Skin of body (tissue), 2 donors: ENCODE measurements around the gene RIPPLY2. TPM values are rescaled to one million over a fixed set of nuclear protein-coding genes. Genes with fewer than 3 reads are reported as not detected.
A peak's percentile ranks its signal among the peaks of the same experiment; 100 is the strongest.
"Not testable (repeated sequence)": the region's sequence is repeated elsewhere in the genome, so short reads cannot be mapped to it uniquely, and the experiment has no call there.

Experiments
- DNase-seq: peaks from one replicate; lab custom pipeline; 2025; lab: John Stamatoyannopoulos, UW
- total RNA-seq: library from RNA; depleted of rRNA; stranded (reverse); fragments of >200 nt; gene quantifications from one replicate; pipeline ENCODE4 v1.2.3, GENCODE V29; 2014

RIPPLY2 gene
- not detected for total RNA-seq

DNA sequence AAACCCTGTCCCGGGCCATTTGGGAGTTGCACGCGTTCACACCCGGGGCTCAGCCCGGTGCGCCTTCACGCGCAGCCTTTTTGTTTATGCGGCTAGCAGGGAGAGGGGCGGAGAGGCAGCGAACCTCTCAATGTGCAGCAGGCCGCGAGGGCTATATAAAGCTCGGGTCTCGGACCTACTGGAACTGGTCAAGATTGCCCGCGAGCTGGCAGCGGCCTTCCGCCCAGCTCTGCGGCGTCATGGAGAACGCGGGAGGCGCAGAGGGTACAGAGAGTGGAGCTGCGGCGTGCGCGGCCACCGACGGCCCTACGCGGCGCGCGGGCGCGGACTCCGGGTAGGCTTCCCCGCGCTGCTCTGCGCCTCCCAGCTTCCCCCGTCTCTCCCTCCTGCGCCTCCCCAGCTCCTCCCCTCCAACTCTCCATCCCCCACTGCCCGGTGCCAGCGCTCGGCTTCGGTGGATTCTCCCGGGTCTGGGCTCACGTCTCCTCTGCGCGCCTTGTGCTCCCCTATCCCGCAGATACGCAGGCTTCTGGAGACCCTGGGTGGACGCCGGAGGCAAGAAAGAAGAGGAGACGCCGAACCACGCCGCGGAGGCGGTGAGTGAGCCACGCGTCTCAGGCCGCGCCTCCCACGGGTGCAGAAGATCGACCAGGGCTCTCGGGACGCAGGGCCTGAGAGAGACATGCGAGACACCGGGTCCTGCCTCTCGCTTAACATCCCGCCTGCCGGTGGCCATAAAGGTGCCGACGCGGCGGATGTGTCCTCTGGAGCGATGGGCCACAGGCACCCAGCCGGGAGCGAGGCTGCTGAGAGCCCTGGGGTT is at the start of gene RIPPLY2:
Gene RIPPLY2, plus strand, starts transcription at position 183 of the 823 bp plus-strand sequence. Its CDS starts 57 bp downstream, at position 240.
- DNase-seq, result no peak

DNA sequence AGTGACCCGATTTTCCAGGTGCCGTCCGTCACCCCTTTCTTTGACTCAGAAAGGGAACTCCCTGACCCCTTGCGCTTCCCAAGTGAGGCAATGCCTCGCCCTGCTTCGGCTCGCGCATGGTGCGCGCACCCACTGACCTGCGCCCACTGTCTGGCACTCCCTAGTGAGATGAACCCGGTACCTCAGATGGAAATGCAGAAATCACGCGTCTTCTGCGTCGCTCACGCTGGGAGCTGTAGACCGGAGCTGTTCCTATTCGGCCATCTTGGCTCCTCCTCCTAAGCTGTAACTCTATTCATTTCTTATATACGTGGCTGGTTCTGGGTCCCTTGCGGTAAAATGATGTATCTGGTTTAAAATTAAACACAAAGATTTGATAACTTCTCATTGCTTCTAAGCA is 49.7 kb upstream of the RIPPLY2 start:
- DNase-seq, result not testable (repeated sequence)

DNA sequence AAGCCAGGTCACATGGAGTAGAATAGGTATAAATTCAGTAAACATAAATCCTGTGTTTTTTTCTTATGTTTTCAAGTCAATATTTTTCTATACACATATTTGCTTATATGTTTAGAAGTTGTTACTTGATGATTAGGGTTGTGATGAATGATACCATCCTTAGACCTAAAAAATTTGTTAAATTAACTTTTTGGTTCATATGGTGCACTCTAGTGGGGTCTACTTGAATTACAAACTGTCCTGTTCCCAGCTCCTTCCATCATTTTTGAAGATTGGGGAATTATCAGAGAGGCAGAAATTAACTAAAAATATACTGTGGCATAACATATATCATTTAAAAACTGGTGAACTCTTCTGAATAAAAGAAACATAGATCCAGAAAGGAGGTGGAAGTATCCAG is 48.3 kb upstream of the RIPPLY2 start:
- no peak for DNase-seq

DNA sequence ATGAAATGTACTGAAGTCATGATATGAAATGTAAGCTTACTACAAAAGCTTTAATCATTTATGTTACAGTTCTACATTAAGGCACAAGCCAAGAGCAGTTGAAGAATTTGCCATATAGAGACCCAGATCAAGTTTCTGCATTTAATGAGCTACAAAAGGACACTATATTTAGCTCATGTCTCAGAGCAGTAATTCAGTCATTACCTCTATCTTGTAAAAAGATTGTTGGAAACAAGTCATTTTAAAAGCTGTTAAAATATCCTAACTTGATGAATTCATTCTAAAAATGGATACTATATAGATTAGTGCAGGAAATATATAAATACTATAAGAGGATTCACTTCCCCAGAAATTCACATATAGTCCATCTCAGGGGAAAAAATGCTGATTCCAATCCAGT is 45.2 kb upstream of the RIPPLY2 start:
- no peak for DNase-seq

DNA sequence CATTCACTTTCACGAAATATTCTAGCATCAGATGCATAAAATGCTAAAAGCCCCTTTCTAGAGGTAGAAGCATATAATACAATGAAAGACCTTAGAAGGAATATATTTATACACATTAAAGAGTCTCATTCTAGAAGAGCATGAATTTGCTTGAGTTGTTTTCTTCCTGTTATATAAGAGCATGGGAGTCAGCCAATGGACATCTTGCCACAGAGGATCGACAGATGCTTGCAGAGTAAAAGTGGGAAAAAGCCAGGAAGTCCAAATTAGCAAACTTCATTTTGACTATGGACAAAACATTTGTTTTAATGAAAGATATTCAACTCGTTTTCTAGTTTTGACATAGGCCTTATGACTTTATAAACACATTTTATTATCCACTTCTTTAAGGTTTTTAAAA is 44.2 kb upstream of the RIPPLY2 start:
- DNase-seq, result no peak

GRCh38 chr6:83812595-83812994 is 40.6 kb upstream of the RIPPLY2 start:
- no peak for DNase-seq

DNA sequence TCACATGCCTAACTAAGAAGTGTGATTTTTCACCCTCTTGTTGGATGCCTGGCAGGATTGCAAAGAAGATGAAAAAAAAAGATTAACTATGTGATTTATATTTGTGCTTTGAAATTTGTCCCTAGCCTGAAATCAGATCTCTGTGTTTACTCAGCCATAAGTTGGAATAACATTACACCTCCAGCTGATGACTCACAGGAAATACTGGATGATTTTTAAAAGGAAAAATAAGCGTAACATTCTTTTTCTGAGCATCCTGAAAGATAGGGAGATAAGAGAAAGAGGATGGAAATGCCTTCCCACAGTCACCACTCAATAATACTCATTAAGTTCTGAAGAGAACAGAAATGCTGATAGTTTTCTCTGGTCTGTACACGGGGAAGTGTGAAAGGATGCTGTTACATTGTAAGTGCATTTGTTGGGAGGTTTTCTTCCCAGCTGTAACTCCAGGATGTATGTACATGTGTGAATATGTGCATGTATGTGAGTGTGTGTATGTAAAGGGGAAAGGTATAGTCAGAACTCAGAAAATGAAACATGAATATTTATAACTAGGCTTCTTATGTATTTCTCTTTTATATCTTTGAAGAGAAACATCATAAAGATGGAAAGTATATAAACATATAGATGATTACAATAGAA is 37.4 kb upstream of the RIPPLY2 start:
- no peak for DNase-seq

DNA sequence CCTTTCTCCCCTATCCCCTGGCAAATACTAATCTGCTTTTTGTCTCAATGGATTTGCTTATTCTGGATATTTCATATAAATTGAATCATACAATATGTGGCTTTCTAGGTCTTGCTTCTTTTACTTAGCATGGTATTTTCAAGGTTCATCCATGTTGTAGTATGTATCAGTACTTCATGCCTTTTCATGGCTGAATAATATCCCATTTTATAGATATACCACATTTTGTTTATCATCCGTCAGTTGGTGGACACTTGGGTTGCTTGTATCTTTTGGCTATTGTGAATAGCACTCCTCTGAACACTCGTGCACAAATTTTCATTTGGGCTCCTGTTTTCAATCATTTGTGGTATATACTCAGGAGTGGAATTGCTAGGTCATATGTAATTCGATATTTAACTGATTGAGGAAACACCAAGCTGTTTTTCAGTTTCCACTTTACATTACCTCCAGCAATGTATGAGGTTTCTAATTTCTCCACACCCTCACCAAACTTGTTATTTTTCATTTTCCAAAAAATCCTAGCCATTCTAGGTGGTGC is 30.5 kb upstream of the RIPPLY2 start:
- no peak for DNase-seq

DNA sequence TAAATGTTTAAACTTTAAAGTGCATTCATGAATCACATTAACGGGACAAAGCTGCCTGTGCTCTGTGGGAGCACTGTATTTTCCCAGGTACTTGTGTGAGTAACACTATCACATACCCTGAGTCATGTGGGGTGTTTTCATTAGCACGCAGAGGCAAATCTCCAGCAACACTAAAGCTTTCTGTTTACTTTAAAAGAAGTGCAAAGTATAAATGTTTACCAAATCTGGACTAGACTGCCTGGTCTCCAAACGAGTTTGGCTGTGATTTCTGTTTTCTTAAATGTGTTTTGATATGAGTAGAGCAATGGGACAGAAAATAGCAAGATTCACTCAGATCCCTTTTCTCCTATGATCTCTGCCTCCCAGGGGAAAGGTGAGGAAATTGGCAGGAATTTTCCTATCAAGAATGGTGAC is 28.8 kb upstream of the RIPPLY2 start:
- DNase-seq, result no peak

DNA sequence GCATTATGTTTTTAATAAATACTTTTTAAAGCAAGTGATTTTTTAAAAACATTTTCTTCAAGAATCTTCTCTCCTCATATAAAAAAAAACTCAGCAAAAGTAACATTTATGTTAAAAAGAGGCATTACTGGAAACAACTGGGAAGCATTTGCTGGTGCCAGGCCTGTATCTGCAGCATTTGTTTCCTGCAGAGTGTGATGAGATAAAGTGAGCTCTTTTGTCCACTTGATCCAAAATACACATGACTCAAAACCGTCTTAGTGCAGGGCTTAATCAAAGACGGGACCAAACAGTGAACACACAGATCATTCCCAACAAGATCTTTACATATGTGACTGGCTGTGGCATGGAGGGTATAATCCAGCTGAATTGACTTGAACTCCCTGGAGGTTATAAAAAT is 28.3 kb upstream of the RIPPLY2 start:
- no peak for DNase-seq

- DNase-seq, result no peak
Measured at GRCh38 chr6:83827050-83827449, 26.1 kb upstream of the RIPPLY2 start.

- DNase-seq, result no peak
Measured at GRCh38 chr6:83838727-83839126, 14.4 kb upstream of the RIPPLY2 start.

DNA sequence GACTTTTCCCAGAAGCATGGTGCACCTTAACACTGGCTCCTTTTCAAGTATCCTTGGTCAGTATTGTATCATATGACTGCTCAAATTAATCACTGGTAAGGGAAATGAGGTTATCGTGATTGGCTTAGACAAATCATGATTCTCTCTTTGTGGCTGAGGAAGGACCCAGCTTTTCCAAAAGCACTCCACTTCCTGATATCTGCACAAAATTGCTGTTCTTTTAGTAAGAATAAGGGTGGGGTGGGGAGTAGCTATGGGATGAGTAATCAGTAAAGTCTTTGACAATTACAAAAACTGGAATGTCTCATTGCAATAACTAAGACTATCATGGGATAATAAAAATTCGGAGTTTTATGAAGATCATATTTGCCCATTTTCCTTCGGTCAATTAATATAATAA is 9.0 kb upstream of the RIPPLY2 start:
- no peak for DNase-seq

DNA sequence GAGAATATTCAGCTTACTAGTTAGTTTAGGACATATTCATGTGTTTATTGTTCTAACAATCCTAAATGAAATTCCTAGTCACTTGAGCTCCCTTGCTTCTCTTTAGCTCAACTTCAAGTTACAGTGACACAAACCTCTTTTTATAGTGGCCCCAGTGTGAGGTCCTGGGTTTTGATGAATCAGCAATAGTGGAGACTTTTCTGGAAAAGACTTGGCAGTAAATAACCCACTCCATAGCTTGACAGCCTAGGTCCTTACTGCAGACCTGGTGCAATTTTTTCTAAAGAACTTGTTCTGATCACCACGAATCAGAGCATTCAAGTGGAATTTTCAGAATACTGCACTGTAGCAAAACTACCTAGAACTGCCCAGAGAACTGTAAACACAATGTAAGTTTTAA is 6.9 kb upstream of the RIPPLY2 start:
- DNase-seq, result no peak

GRCh38 chr6:83847179-83847578 is 6.0 kb upstream of the RIPPLY2 start:
- DNase-seq, result no peak

- DNase-seq, result no peak
Measured at GRCh38 chr6:83849127-83849526, 4.0 kb upstream of the RIPPLY2 start.

DNA sequence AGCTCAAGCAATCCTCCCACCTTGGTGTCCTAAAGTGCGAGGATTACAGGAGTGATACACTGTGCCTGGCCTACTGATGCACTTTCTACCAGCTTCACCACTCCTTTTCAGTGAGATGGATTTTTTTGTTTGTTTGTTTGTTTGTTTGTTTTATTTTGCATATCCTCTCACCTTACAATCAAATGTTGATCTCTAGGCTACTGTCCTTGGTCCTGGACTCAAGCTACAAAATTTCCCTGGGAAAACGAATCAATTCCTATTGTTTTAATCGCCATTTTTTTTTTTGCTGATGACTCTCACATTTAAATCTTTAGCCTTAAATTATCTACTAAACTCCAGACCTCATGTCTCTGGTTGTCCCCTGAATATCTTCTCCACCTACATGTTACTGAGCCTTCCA is 3.5 kb upstream of the RIPPLY2 start:
- DNase-seq, result no peak

GRCh38 chr6:83852528-83853177 is 507 bp upstream of the RIPPLY2 start:
- DNase-seq, result no peak

DNA sequence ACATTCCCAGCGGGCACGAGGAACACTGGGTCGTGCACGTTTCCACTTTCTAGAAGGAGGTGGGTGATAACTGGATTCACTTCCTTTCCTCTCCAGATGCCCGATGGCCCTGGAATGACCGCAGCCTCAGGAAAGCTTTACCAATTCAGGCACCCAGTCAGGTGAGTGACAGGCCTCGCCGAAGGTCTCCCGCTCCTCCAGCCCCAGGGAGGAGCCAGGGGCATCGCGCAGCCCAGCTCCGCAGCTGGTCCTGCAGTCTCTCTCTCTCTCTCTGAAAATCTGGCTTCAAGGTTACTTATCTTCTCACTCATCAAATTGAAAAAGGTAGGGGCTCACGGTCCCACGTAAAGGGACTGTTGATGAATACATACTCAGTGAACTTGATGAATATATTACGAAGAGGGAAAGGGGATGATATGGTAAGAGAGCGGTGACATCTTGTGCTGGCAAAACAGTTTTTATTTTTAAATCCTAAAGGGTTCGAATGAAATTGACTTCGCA is 891 bp downstream of the RIPPLY2 start:
- DNase-seq, result no peak

GRCh38 chr6:83854766-83855165 is 1.6 kb downstream of the RIPPLY2 start:
- no peak for DNase-seq

- DNase-seq, result peak; percentile 97
Measured at GRCh38 chr6:83859410-83860358, 6.5 kb downstream of the RIPPLY2 start, which contains the start of gene CYB5R4. TSS of gene CYB5R4 (plus strand) at chr6:83859689. CDS start at chr6:83859783, 94 bp downstream.
